GM21447 (cell line): ENCODE results near the gene APOBEC4.

ENCODE experiments used
- ATAC-seq: cut with Tn5 transposase; IDR thresholded peaks from one replicate; pipeline ENCODE4 v1.9.1; 2021; ENCODE audit not compliant: unreplicated experiment

APOBEC4 gene

GRCh38 chr1:183675381-183675780 lies 22.3 kb upstream of the APOBEC4 start:
- ATAC-seq = no peak

- no peak for ATAC-seq
Measured at GRCh38 chr1:183674886-183675285, 21.8 kb upstream of the APOBEC4 start.

DNA sequence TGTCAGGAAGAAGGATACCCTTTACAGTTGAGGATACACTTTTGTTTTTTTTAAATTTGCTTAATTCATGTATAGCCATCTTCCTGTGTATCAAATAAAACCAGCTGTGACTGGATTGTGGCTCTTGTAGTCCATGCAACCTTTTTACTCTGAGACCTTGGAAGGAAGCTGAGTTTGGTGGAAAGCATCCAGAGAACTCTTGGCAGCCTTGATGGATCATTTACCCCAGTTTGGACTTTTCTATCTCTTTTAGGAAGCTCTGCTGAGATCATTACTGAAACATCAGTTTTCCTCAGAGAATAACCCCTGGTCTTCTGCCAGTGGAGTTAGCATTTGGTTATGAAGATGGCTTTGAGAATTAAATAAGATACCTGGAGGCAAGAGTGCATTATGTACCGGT lies 21.2 kb upstream of the APOBEC4 start:
- ATAC-seq = no peak

GRCh38 chr1:183673605-183674323 lies 20.6 kb upstream of the APOBEC4 start:
- ATAC-seq = no peak

DNA sequence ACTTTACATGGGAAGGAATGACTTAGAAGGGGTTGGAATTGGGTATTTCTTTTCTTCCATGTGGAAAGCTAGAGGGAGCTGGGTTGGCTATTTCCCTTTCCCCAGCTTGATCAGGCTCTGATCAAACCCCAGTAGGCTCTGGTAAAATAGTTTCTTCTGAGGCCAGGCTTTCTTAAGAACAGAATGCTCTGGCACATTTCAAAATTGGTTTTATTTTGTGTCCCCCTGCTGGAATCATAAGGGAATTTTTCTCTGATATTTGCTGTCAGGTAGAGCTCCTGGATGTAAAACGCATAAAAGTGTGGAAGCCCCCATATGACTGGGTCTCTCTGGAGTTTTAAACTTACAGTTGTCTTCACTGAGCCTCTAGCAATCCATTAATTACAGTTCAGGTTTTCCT lies 17.1 kb upstream of the APOBEC4 start:
- ATAC-seq = no peak

- no peak for ATAC-seq
Measured at GRCh38 chr1:183656355-183656754, 3.2 kb upstream of the APOBEC4 start.

DNA sequence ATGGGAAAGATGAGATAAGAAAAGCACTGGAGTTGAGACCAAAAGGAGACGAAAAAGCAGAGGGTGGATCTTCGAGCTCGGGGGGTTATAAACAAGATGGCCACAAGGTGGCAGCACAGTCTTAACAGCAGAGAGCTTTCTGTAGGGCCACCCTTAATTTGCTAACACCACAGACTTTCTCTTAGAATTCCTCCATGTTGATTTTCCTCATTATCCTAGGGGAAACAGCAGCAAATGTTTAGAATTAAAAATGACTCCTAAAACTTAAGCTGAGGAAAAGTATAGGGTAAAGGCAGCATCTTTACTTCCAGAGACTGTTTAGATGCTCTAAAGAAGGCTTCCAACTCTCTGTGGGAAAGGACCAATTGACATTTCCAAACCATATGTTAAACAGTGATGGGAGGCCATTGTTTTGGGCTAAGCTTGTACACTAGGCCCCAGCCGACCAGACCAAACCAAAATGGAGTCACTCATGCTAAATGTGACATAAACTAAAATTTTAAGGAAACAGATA lies 2.5 kb upstream of the APOBEC4 start:
- no peak for ATAC-seq

- no peak for ATAC-seq
Measured at GRCh38 chr1:183654706-183655105, 1.6 kb upstream of the APOBEC4 start.

DNA sequence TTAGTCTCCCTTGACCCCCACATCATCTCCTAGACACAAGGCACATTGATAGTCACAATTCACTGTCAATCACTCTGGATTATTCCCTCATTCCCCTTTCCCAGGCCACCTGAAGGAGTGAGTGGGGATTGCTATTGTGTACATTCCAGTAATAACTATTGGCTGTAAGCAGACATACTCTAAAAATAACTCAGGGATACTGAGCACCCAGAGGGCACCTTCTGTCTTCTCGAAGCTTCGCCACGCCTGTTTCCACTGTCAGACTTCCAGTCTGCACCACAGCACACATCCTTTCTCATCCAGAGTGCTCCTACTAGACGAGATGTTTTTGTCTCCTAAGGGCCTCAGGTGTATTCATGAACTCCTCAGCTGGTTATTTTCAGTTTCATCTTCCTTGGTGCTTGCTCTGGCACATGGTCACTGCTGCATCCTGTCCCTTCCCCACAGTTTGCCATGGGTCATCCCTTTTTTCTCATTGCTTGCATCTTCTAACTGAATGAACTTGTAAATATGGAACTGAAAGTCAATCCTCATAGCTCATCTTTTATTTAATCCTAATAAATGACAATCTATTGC lies 848 bp upstream of the APOBEC4 start:
- ATAC-seq = no peak

DNA sequence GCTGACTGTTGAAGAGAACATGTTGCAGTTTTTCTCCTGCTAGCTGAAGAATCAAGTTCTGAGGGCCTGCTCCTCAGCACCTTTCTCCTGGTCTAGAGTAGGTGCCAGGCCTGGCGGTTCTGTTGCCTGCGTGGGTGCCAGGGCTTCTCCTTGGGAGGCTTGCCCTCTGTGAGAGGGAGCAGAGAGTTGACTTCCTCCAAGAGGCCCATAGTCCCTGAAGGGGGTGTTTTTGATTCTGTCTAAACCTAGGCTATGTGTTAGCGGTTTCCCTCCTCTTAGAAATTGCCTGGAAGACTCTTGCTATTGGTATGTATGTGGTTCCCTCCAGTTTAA lies 312 bp upstream of the APOBEC4 start:
- ATAC-seq = no peak

- ATAC-seq = no peak
Measured at GRCh38 chr1:183652107-183652506, 1.0 kb downstream of the APOBEC4 start.

DNA sequence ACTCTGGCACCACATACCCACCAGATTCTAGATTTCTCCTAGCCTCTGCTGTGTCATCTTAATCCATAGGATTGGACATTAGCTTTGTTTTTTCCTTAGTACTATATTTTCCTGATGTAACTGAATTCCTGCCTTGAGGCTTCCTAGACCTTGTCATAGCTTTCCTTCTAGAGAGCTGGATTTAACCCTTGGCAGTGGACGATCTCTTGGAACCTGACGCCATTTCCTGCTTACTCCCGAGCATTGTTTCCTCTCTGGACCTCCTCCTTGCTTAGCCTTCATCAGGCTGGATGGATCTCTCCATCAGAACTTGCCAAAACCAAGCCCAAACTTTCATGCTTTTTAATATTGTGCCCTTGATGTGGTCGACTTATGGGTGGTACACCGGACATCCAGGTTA lies 1.5 kb downstream of the APOBEC4 start:
- ATAC-seq = no peak

DNA sequence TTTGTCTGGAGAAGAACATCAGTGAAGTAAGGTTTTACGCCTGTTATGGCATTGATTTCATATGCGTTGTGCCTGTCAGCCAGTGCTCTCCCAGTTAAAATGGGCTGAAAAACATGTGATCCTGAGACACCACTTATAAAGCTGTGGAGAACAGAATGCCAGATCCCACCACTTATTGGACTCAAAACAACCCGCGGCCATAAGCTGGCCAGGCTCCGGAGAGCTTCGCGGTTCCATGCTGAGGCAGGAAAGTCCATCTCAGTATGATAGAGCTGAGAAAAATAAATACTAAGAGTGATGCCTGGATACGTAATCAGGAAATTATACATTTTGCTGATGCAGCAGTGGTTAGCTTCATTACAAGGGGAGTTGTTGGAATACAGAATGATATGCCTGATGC lies 5.1 kb downstream of the APOBEC4 start:
- no peak for ATAC-seq

DNA sequence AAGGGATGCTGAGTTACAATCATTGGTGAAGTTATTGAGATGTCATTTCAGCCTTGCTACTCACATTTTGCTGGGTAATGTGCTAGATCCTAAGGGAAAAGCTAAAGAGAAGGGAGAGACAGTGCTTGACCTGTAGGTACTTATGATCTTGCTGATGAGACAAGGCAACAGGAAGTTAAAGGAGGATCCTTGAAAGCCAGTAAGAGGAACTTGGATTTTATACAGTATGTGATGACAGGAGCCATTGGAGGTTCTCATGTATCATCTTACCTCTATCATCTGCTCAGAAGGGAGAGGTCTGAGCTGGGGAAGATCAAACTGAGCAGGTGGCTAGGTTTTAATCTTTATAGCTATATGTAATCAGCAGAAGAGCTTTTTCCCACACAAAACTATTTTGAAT lies 6.3 kb downstream of the APOBEC4 start:
- ATAC-seq = no peak

- ATAC-seq = no peak
Measured at GRCh38 chr1:183645531-183645930, 7.6 kb downstream of the APOBEC4 start.

GRCh38 chr1:183642166-183642565 lies 10.9 kb downstream of the APOBEC4 start:
- ATAC-seq = no peak

DNA sequence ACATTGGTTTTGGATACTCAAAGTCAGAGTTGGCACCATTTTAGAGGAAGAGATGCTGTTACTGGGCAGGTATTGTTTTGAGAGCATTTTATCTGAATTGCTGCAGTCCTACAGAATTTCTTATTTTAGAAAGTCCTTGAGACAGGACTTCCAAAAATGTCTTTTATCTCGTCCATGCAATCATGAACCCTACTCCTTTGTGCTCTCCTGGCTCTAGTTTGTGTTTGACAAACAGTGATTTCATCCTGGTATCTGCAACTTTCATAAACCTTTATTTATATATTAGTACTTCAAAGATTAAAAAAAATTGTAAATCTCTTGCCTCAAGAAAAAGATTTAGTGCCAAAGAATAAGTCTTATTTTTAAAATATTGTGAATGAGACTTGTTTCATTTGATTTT lies 12.9 kb downstream of the APOBEC4 start:
- no peak for ATAC-seq

DNA sequence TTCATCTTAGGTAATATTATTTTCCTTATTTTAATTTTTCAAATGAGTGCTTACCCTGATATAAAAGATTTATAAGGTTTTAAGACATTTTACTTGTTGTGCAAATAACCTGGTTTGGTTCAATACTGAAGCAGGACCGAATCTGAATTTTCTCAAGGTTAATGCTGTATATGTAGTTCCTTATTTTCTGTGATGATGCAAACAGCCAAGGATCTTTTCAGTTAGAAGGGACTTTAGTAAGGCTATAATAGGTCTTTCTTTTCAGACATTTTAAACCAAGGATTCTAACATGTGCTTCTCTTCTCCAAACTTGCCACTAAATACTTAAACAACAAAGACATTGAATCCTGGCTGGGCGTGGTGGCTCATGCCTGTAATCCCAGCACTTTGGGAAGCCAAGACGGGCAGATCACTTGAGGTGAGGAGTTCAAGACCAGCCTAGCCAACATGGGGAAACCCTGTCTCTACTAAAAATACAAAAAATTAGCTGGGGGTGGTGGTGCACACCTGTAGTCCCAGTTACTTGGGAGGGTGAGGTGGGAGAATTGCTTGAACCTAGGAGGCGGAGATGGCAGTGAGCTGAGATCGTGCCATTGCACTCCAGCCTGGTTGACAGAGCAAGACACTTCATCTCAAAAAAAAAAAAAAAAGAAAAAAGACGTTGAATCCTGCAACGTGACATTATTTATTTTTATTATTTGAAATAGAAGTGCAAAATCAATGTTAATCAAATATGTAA lies 14.3 kb downstream of the APOBEC4 start:
- ATAC-seq = no peak

DNA sequence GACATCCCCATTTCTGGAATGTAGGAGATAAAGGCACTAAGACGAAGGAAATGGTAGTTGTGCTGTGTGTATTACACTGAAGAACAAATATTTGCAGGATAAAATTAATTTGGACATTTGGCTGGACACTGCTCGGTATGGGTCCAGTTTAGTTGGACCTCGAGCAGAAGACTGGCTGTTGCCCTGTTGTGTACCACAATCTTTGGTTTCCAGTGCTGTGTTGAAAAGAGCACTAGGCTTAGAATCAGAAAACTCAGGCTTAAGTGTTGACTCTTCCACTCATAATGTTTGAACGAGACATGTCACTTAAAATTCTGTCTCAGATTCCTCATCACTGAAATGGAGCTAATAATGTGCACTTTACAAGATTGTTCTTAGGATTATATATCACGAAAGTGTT lies 16.3 kb downstream of the APOBEC4 start:
- ATAC-seq = no peak

GRCh38 chr1:183636334-183636682 lies 16.8 kb downstream of the APOBEC4 start:
- no peak for ATAC-seq

DNA sequence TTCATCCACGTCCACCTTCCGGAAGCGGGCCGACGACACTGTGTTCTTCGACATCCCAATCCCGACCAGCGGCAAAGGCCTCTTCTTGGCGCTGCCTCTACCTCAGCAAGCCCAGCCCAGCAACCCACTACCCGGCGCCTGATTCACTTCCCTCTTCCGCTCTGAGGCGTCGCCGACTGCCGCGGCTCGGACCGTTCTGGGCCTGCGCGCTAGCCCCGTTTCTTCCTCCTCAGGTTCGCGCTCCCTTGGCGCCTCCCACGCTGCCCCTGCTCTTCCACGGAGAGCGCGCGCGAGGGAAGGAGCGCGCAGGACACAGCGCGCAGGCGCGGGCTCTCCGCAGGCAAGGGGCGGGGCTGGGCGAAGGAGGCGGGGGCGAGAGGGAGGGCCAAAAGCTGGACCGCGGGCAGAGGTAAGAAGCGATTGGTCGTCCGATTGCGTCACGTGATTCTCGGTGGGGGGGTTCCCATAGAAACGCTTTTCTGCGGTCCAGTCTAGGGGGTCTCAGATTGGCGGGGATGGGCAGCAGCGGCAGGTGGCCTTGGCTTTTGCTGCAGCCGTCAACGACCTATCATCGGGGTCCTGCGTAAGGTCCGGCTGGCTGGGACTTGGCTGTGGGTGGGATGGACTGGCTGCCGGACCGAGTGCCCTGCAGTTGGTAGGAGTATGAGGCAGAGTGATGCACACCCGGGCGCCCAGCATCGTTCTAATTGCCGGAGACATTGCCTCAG lies 17.3 kb downstream of the APOBEC4 start, which contains the start of gene ARPC5:
ARPC5 (minus strand) TSS at position 178 of the 728 bp plus-strand sequence; CDS start at position 54, 124 bp downstream.
- ATAC-seq = peak; percentile 87
